Right lobe of liver (tissue), 6 donors: ENCODE data around the gene MDFI. TPM values are rescaled to one million over a fixed set of nuclear protein-coding genes. Genes with fewer than 3 reads are reported as not detected.

Source experiments
- ATAC-seq, 4 donors: fragments of 200-7000 bp; cut with Tn5 transposase; one replicate each; pipeline ENCODE4 v1.9.1; 2020; ENCODE audit warnings: mild to moderate bottlenecking in 4 of 4, moderate library complexity in 4 of 4
- DNase-seq, 3 donors: peaks; one replicate each; pipeline ENCODE4 v3.0.0-alpha.2; 2020
- H3K27ac ChIP-seq, 3 donors: fragments of 200-600 bp; one replicate each; pipeline ENCODE4 v1.8.0; 2022
- H3K27me3 ChIP-seq, 2 donors: fragments of 200-600 bp; one replicate each; pipeline ENCODE4 v1.8.0; 2022
- H3K36me3 ChIP-seq, 4 donors: fragments of 200-600 bp; sonication (generic) in 1 of 4; one replicate each; pipeline versions ENCODE4 v1.5.1 to v1.8.0; 2017 to 2022; ENCODE audit warnings: control low read depth in 1 of 4
- H3K4me1 ChIP-seq, 4 donors: fragments of 200-600 bp; sonication (generic) in 1 of 4; one replicate each; pipeline versions ENCODE4 v1.5.1 to v1.8.0; 2017 to 2022; ENCODE audit warnings: control low read depth in 1 of 4
- H3K4me3 ChIP-seq, 3 donors: fragments of 200-600 bp; one replicate each; pipeline ENCODE4 v1.8.0; 2022
- H3K9me3 ChIP-seq, 4 donors: fragments of 200-600 bp; sonication (generic) in 1 of 4; one replicate each; pipeline versions ENCODE4 v1.5.1 to v1.8.0; 2017 to 2022; ENCODE audit warnings: control low read depth in 1 of 4
- POLR2A ChIP-seq: fragments of 450-650 bp; IDR thresholded peaks from one replicate; pipeline ENCODE4 v1.6.1; 2017; ENCODE audit warnings: antibody characterized with exemption, mild to moderate bottlenecking
- WGBS: methylation state at CpG from one replicate; pipeline ENCODE4 v1.1.6; 2018; ENCODE audit warnings: low coverage, low lambda C conversion rate; ENCODE audit not compliant: insufficient coverage; ENCODE audit errors: missing lambda C conversion rate; 5-methylcytosine and 5-hydroxymethylcytosine counted together
- intact Hi-C, 2 donors: fragments of 100-400 bp; cut with DNase I; formaldehyde crosslinking; loops; one replicate each; pipeline versions ENCODE4 v1.11.2 to v1.14.1; 2022
- total RNA-seq, 6 experiments: library from RNA; depleted of rRNA in 2 of 6; stranded (reverse); fragments of >200 nt in 2 of 6; fragmentation: NEBNext Ultra II Directional in 3 of 6; extraction: Animal tissue kit (Norgen Biotek cat#: 25700) in 3 of 6; gene quantifications; one replicate each; pipeline versions ENCODE4 v1.1.0 to v1.2.4, GENCODE V29; 2016 to 2023
- TF ChIP-seq, protein P1 (sequence below), 4 donors: fragments of 200-600 bp in 3 of 4; fragments of 450-650 bp in 1 of 4; IDR thresholded peaks; one replicate each; pipeline versions ENCODE4 v1.5.1 to v1.8.0; 2016 to 2022; ENCODE audit warnings: antibody characterized with exemption in 4 of 4, mild to moderate bottlenecking in 2 of 4
- donor health status: DM: no; HTN: yes; CAD: no.
- donor health status: DM: no; HTN: no; CAD: no.
- donor health status: DM: no; HTN: no; CAD: no.
- donor health status: DM: no; HTN: yes; CAD: no.
- donor health status: DM: no; HTN: yes; CAD: no.

The MDFI gene
- total RNA-seq, 6 experiments from 2014 or later, result 0.29 to 2.4 (median 1.1) TPM; not detected in 3

DNA sequence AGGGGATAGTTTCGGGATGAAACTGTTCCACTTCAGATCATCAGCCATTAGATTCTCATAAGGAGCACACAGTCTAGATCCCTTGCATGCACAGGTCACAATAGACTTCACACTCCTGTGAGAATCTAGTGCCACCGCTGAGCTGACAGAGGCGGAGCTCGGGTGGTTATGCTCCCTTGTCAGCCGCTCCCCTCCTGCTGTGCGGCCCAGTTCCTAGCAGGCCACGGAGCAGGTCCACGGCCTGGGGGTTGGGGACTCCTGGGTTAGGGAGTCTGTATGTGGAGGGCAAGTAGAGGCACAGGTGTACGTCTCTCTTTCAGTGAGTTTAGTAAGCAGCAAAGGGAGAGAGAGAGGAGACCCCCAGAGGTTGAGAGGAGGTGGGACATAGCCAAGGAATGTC, 30.5 kb upstream of the MDFI start:
- ATAC-seq (no peak), DNase-seq (no peak)
- no peaks in the 10 kb centered on the region for H3K36me3 ChIP-seq
- no peak overlapping the region for H3K4me3 ChIP-seq
- no peak overlapping the region for H3K27ac ChIP-seq
- H3K4me1 ChIP-seq, result peaks cover 0 to 5% (median 0%) of the 10 kb centered on the region in 4 donors
- 70% methylated on average over 3 of the region's 9 CpGs for WGBS
- TF ChIP-seq, protein P1, sequence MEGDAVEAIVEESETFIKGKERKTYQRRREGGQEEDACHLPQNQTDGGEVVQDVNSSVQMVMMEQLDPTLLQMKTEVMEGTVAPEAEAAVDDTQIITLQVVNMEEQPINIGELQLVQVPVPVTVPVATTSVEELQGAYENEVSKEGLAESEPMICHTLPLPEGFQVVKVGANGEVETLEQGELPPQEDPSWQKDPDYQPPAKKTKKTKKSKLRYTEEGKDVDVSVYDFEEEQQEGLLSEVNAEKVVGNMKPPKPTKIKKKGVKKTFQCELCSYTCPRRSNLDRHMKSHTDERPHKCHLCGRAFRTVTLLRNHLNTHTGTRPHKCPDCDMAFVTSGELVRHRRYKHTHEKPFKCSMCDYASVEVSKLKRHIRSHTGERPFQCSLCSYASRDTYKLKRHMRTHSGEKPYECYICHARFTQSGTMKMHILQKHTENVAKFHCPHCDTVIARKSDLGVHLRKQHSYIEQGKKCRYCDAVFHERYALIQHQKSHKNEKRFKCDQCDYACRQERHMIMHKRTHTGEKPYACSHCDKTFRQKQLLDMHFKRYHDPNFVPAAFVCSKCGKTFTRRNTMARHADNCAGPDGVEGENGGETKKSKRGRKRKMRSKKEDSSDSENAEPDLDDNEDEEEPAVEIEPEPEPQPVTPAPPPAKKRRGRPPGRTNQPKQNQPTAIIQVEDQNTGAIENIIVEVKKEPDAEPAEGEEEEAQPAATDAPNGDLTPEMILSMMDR (IDR thresholded peaks at IDR 0.05), result no peak
- TF ChIP-seq POLR2A, result no peak
- no peaks in the 10 kb centered on the region for H3K9me3 ChIP-seq
- H3K27me3 ChIP-seq, result no peaks in the 10 kb centered on the region
- intact Hi-C loops, result no loop called here

DNA sequence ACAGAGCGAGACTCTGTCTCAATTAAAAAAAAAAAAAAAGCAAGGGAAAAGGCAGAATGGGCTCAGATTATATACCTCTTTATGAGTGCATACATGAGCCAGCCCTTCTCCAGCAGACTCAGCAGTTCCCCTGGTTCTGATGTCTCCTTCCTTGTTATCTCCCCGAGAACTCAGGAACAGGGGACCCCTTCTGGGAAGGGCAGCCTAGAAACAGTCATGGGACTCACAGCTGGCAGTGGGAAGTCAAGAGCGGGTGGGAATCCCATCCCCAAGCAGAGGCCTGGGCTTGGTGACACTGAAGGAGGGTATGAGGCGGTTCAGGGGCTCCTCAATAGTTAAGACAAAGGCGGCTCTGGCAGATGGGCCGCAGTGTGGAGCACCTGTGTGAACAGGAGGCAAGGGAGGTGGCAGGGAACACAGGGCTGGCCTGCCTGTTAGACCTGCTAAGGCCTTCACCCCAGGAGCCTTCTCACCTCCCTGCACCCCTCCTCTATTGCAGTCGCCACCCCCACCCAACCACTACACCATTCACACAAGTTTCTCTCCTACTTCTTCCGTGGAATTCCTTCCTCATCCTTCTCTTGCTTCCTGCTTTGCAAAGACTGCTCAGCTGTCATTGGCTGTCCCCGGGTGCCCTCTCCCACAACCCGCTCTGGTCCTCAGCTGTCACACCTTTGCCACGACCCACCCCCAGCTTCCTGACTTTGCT, 29.7 kb upstream of the MDFI start:
- intact Hi-C loops, result no loop called here
- no peak for TF ChIP-seq POLR2A
- TF ChIP-seq, protein P1 (IDR thresholded peaks at IDR 0.05), result no peak
- H3K9me3 ChIP-seq, result no peaks in the 10 kb centered on the region
- peak in 2 of 4 donors; percentile 18 to 33 for ATAC-seq
- no peaks in the 10 kb centered on the region for H3K36me3 ChIP-seq
- H3K27me3 ChIP-seq, result no peaks in the 10 kb centered on the region
- WGBS, result 82% methylated on average over 9 of the region's 11 CpGs
- no peaks in the 10 kb centered on the region for H3K4me1 ChIP-seq
- H3K27ac ChIP-seq, result no peak overlapping the region
- DNase-seq, result no peak
- H3K4me3 ChIP-seq, result no peak overlapping the region

DNA sequence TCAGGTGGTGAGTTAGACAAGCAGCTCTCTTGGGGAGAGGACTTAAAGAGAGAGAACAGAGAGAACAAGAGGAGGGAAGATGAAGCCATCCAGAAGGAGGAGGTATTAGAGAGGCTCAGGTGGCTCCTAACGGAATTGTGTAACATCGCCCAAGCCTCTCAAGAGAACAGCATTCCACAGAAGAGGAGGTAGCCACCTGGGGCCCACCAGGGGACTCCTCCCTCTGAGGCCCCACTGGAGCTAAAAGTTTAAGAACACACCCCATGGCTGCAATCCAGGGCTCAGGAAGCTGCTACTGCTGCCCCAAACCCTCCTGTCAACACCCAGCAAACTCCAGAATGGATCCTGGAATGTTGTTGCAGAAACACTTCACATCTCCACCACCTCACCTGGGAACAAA, 23.6 kb upstream of the MDFI start:
- Histone ChIP-seq H3K4me3 (no peak overlapping the region), H3K4me1 (no peaks in the 10 kb centered on the region), H3K27ac (no peak overlapping the region), H3K27me3 (no peaks in the 10 kb centered on the region), H3K9me3 (no peaks in the 10 kb centered on the region), H3K36me3 (no peaks in the 10 kb centered on the region)
- intact Hi-C loops, result no loop called here
- DNase-seq (no peak), ATAC-seq (no peak)
- WGBS, result no CpG with 5 or more reads among the region's 2 CpGs
- TF ChIP-seq POLR2A, result no peak
- TF ChIP-seq, protein P1 (IDR thresholded peaks at IDR 0.05), result no peak

DNA sequence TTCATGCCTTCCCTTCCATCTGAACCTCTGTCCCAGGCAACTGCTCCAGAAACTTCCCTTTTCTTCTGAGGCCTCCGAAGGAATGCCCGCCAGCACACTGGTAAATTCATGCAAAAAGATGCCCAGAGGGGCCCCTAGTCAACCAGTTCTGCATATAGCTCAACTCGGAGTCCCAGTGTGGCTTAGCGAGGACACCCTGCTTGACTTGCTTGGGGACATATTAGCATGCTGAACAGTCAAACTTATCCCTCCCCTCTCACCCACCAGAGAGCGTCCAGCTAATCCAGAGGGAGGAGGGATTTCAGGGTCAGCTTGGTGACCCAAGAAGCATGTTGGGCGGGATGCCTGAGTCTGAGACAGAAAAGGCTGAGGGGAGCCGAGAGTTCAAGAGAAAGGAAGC, 23.0 kb upstream of the MDFI start:
- H3K27ac ChIP-seq, result no peak overlapping the region
- H3K4me1 ChIP-seq, result no peaks in the 10 kb centered on the region
- no peaks in the 10 kb centered on the region for H3K9me3 ChIP-seq
- no peaks in the 10 kb centered on the region for H3K36me3 ChIP-seq
- ATAC-seq (no peak), DNase-seq (no peak)
- TF ChIP-seq, protein P1 (IDR thresholded peaks at IDR 0.05), result no peak
- TF ChIP-seq POLR2A, result no peak
- intact Hi-C loops, result no loop called here
- no peak overlapping the region for H3K4me3 ChIP-seq
- no peaks in the 10 kb centered on the region for H3K27me3 ChIP-seq
- 66% methylated on average over 5 of the region's 7 CpGs for WGBS
